Measurements from ENCODE around the gene ORMDL2.

ORMDL2 gene

DNA sequence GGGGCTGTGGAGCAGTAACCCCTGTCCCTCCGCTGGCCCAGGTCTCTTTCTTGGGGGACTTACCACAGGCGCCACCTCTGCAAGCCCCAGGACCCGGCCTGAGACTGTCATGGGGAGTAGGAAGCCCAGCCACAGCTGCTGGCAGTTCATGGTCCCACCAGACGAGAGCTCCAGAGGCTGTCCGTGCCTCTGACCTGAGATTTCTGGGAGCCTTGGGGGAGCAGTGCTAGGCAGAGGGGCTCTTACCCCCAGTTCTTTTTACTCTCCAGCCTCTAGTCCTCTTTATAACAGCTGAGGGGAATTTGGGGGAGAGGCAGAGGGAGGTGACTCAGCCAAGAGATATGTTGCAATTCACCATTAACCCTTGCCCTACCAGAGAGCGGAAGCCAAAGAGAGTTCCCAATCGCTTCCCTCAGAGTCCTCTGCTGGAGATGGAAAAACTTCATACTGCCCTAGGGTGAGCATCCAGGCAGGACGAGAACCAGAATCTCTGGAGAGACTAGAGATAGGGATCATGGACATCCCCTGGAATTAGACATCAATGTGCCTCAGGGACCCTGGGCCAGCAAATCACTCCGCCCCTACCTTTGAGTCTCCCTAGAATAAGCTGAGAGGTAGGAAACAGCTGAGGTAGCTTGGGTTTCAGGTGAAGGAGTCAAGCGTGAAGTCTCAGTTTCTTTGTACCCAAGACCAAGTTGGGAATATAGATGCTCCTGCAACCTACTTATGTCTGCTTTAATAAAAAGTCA, 25.0 kb downstream of the ORMDL2 start, which contains the start of gene MMP19:
MMP19 (minus strand) TSS at position 256 of the 749 bp plus-strand sequence; CDS start at position 150, 106 bp downstream.
- no peak for DNase-seq (ENCODE audit: low spot score)

DNA sequence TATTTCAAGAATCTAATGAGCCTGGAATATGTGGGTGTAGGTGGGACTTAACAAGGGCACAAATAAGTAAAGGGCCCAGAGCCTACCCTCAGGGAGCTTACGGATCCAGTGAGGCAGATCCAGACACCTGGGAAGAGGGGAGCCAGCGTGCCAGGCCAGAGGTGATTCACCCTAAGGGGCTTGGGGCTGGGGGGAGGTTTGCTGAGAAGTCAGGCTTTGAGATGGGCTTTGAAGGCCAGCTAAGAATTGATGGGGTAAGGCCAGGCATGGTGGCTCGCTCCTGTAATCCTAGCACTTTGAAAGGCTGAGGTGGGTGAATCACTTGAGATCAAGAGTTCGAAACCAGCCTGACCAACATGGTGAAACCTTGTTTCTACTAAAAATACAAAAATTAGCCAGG, 25.6 kb downstream of the ORMDL2 start:
- H3K14ac ChIP-seq (ENCODE audit: low read length) = no peak overlapping the region
- H3K4me3 ChIP-seq (ENCODE audit: low read length in 2 of 2) = no peak overlapping the region
- no peak overlapping the region for H3K27ac ChIP-seq (replicated peaks; ENCODE audit: low read length)

More for the DNA sequence above, 25.0 kb downstream of the ORMDL2 start, which contains the start of gene MMP19:
- Histone ChIP-seq H4K91ac (ENCODE audit: low read depth, low read length, poor library complexity) (no peak within 1 kb of the TSS), H2BK120ac (ENCODE audit: low read depth, low read length) (no peak within 1 kb of the TSS), H3K79me1 (ENCODE audit: low read depth, low read length) (no peaks in the 10 kb centered on the region), H3K14ac (ENCODE audit: low read length) (peak within 1 kb of the TSS; percentile 13), H2BK12ac (ENCODE audit: low read length) (no peak within 1 kb of the TSS), H3K18ac (ENCODE audit: low read length) (peak within 1 kb of the TSS; percentile 17), H2AFZ (ENCODE audit: low read length) (peak within 1 kb of the TSS; percentile 43), H3K27me3 (ENCODE audit: control insufficient read depth in 3 of 3, insufficient read depth in 3 of 3, low read depth in 1 of 3, low read length in 3 of 3) (peaks cover 0 to 11% (median 0%) of the 10 kb centered on the region in 3 experiments), H2BK15ac (ENCODE audit: low read length) (no peak within 1 kb of the TSS), H3K36me3 (replicated peaks in 1 of 2; ENCODE audit: control insufficient read depth in 2 of 2, insufficient read depth in 2 of 2, low read length in 2 of 2) (no peaks in the 10 kb centered on the region), H3K9ac (ENCODE audit: low read depth, low read length, poor library complexity) (peak within 1 kb of the TSS; percentile 22), H2BK5ac (ENCODE audit: low read length) (no peak within 1 kb of the TSS), H3K9me3 (replicated peaks in 1 of 2; ENCODE audit: control insufficient read depth in 2 of 2, insufficient read depth in 1 of 2, low read depth in 1 of 2, low read length in 2 of 2) (peaks cover 0 to 5% of the 10 kb centered on the region in 2 donors), H3K27ac (replicated peaks; ENCODE audit: low read length) (no peak within 1 kb of the TSS), H3K23ac (ENCODE audit: low read depth, low read length, poor library complexity) (no peak within 1 kb of the TSS), H3K4me1 (ENCODE audit: control insufficient read depth in 2 of 2, insufficient read depth in 1 of 2, low read depth in 1 of 2, low read length in 2 of 2) (peaks cover 11 to 13% of the 10 kb centered on the region in 2 donors), H2AK5ac (ENCODE audit: low read depth, low read length) (no peak within 1 kb of the TSS), H4K8ac (ENCODE audit: low read depth, low read length) (no peak within 1 kb of the TSS), H3K4me3 (ENCODE audit: low read length in 2 of 2) (no peak within 1 kb of the TSS), H3K4ac (ENCODE audit: low read length) (no peak within 1 kb of the TSS), H3K4me2 (ENCODE audit: insufficient read depth, low read length, poor library complexity, severe bottlenecking) (no peak within 1 kb of the TSS)
- WGBS, 2 donors (ENCODE audit: extremely low coverage in 2 of 2, insufficient read length in 2 of 2, insufficient replicate concordance in 1 of 2) = no CpG with 5 or more reads among the region's 10 CpGs

GRCh38 chr12:55844961-55845360, 27.1 kb downstream of the ORMDL2 start:
- no peak overlapping the region for H2BK12ac ChIP-seq (ENCODE audit: low read length)
- no peaks in the 10 kb centered on the region for H3K36me3 ChIP-seq (replicated peaks in 1 of 2; ENCODE audit: control insufficient read depth in 2 of 2, insufficient read depth in 2 of 2, low read length in 2 of 2)
- no peak overlapping the region for H4K91ac ChIP-seq (ENCODE audit: low read depth, low read length, poor library complexity)
- no peak overlapping the region for H2BK15ac ChIP-seq (ENCODE audit: low read length)
- H3K27ac ChIP-seq (replicated peaks; ENCODE audit: low read length) = no peak overlapping the region
- H3K9ac ChIP-seq (ENCODE audit: low read depth, low read length, poor library complexity) = no peak overlapping the region
- H3K4me1 ChIP-seq (ENCODE audit: control insufficient read depth in 2 of 2, insufficient read depth in 1 of 2, low read depth in 1 of 2, low read length in 2 of 2) = peaks cover 12 to 15% of the 10 kb centered on the region in 2 donors
- no peaks in the 10 kb centered on the region for H3K79me1 ChIP-seq (ENCODE audit: low read depth, low read length)
- H2AFZ ChIP-seq (ENCODE audit: low read length) = no peak overlapping the region
- H2BK5ac ChIP-seq (ENCODE audit: low read length) = no peak overlapping the region
- H3K9me3 ChIP-seq (replicated peaks in 1 of 2; ENCODE audit: control insufficient read depth in 2 of 2, insufficient read depth in 1 of 2, low read depth in 1 of 2, low read length in 2 of 2) = peaks cover 0 to 5% of the 10 kb centered on the region in 2 donors
- peak overlapping the region; percentile 82 for H2BK120ac ChIP-seq (ENCODE audit: low read depth, low read length)
- no peak overlapping the region for H2AK5ac ChIP-seq (ENCODE audit: low read depth, low read length)
- peaks cover 0 to 11% (median 0%) of the 10 kb centered on the region in 3 experiments for H3K27me3 ChIP-seq (ENCODE audit: control insufficient read depth in 3 of 3, insufficient read depth in 3 of 3, low read depth in 1 of 3, low read length in 3 of 3)
- H3K18ac ChIP-seq (ENCODE audit: low read length) = no peak overlapping the region
- H4K8ac ChIP-seq (ENCODE audit: low read depth, low read length) = no peak overlapping the region
- no CpG with 5 or more reads among the region's 4 CpGs for WGBS, 2 donors (ENCODE audit: extremely low coverage in 2 of 2, insufficient read length in 2 of 2, insufficient replicate concordance in 1 of 2)
- no peak overlapping the region for H3K14ac ChIP-seq (ENCODE audit: low read length)
- DNase-seq (ENCODE audit: low spot score) = no peak
- no peak overlapping the region for H3K23ac ChIP-seq (ENCODE audit: low read depth, low read length, poor library complexity)
- no peak overlapping the region for H3K4me2 ChIP-seq (ENCODE audit: insufficient read depth, low read length, poor library complexity, severe bottlenecking)
- H3K4ac ChIP-seq (ENCODE audit: low read length) = no peak overlapping the region
- no peak overlapping the region for H3K4me3 ChIP-seq (ENCODE audit: low read length in 2 of 2)

More for the DNA sequence above, 25.6 kb downstream of the ORMDL2 start:
- no peak overlapping the region for H3K18ac ChIP-seq (ENCODE audit: low read length)
- H2BK12ac ChIP-seq (ENCODE audit: low read length) = no peak overlapping the region
- H3K36me3 ChIP-seq (replicated peaks in 1 of 2; ENCODE audit: control insufficient read depth in 2 of 2, insufficient read depth in 2 of 2, low read length in 2 of 2) = no peaks in the 10 kb centered on the region
- H2BK120ac ChIP-seq (ENCODE audit: low read depth, low read length) = no peak overlapping the region
- H4K8ac ChIP-seq (ENCODE audit: low read depth, low read length) = no peak overlapping the region
- H3K4ac ChIP-seq (ENCODE audit: low read length) = no peak overlapping the region
- DNase-seq (ENCODE audit: low spot score) = no peak
- no peaks in the 10 kb centered on the region for H3K79me1 ChIP-seq (ENCODE audit: low read depth, low read length)
- H3K27me3 ChIP-seq (ENCODE audit: control insufficient read depth in 3 of 3, insufficient read depth in 3 of 3, low read depth in 1 of 3, low read length in 3 of 3) = peaks cover 0 to 11% (median 0%) of the 10 kb centered on the region in 3 experiments
- no peak overlapping the region for H4K91ac ChIP-seq (ENCODE audit: low read depth, low read length, poor library complexity)
- no peak overlapping the region for H3K23ac ChIP-seq (ENCODE audit: low read depth, low read length, poor library complexity)
- peaks cover 13% of the 10 kb centered on the region in 2 donors for H3K4me1 ChIP-seq (ENCODE audit: control insufficient read depth in 2 of 2, insufficient read depth in 1 of 2, low read depth in 1 of 2, low read length in 2 of 2)
- H3K9ac ChIP-seq (ENCODE audit: low read depth, low read length, poor library complexity) = no peak overlapping the region
- H3K9me3 ChIP-seq (replicated peaks in 1 of 2; ENCODE audit: control insufficient read depth in 2 of 2, insufficient read depth in 1 of 2, low read depth in 1 of 2, low read length in 2 of 2) = peaks cover 0 to 5% of the 10 kb centered on the region in 2 donors
- H2AFZ ChIP-seq (ENCODE audit: low read length) = no peak overlapping the region
- H2AK5ac ChIP-seq (ENCODE audit: low read depth, low read length) = no peak overlapping the region
- no CpG with 5 or more reads among the region's 4 CpGs for WGBS, 2 donors (ENCODE audit: extremely low coverage in 2 of 2, insufficient read length in 2 of 2, insufficient replicate concordance in 1 of 2)
- H2BK15ac ChIP-seq (ENCODE audit: low read length) = no peak overlapping the region
- H2BK5ac ChIP-seq (ENCODE audit: low read length) = no peak overlapping the region
- no peak overlapping the region for H3K4me2 ChIP-seq (ENCODE audit: insufficient read depth, low read length, poor library complexity, severe bottlenecking)

DNA sequence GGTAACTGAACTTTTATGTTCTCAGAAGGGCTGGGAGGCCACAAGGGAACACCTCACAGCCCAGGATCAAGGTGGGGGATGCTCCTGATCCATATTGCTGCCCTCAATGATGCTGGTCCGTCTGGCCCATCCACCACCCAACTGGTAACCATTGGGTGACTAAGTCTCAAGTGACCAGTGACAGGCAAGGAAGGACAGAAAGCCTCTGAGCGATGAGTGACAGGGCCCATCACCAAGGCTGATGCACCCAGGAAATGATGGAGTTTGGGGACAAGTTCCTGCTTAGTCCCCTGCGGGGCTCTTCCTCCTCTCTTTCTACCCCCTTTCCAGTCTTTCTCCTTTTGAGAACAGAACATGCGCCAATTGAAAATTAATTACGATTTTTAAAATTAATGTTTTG, 27.5 kb downstream of the ORMDL2 start:
- DNase-seq (ENCODE audit: low spot score) = no peak
- Histone ChIP-seq H3K27me3 (ENCODE audit: control insufficient read depth in 3 of 3, insufficient read depth in 3 of 3, low read depth in 1 of 3, low read length in 3 of 3) (peaks cover 0 to 11% (median 0%) of the 10 kb centered on the region in 3 experiments), H2AFZ (ENCODE audit: low read length) (no peak overlapping the region), H2BK12ac (ENCODE audit: low read length) (no peak overlapping the region), H4K8ac (ENCODE audit: low read depth, low read length) (no peak overlapping the region), H2AK5ac (ENCODE audit: low read depth, low read length) (no peak overlapping the region), H3K9ac (ENCODE audit: low read depth, low read length, poor library complexity) (no peak overlapping the region), H3K36me3 (replicated peaks in 1 of 2; ENCODE audit: control insufficient read depth in 2 of 2, insufficient read depth in 2 of 2, low read length in 2 of 2) (no peaks in the 10 kb centered on the region), H2BK15ac (ENCODE audit: low read length) (no peak overlapping the region), H2BK120ac (ENCODE audit: low read depth, low read length) (peak overlapping the region; percentile 82), H3K4ac (ENCODE audit: low read length) (no peak overlapping the region), H3K79me1 (ENCODE audit: low read depth, low read length) (no peaks in the 10 kb centered on the region), H3K4me2 (ENCODE audit: insufficient read depth, low read length, poor library complexity, severe bottlenecking) (no peak overlapping the region), H3K14ac (ENCODE audit: low read length) (no peak overlapping the region), H4K91ac (ENCODE audit: low read depth, low read length, poor library complexity) (no peak overlapping the region), H3K27ac (replicated peaks; ENCODE audit: low read length) (no peak overlapping the region), H3K23ac (ENCODE audit: low read depth, low read length, poor library complexity) (no peak overlapping the region), H3K18ac (ENCODE audit: low read length) (peak overlapping the region; percentile 7), H3K4me3 (ENCODE audit: low read length in 2 of 2) (no peak overlapping the region), H3K4me1 (ENCODE audit: control insufficient read depth in 2 of 2, insufficient read depth in 1 of 2, low read depth in 1 of 2, low read length in 2 of 2) (peaks cover 16 to 19% of the 10 kb centered on the region in 2 donors), H3K9me3 (replicated peaks in 1 of 2; ENCODE audit: control insufficient read depth in 2 of 2, insufficient read depth in 1 of 2, low read depth in 1 of 2, low read length in 2 of 2) (peaks cover 0 to 5% of the 10 kb centered on the region in 2 donors), H2BK5ac (ENCODE audit: low read length) (no peak overlapping the region)
- WGBS, 2 donors (ENCODE audit: extremely low coverage in 2 of 2, insufficient read length in 2 of 2, insufficient replicate concordance in 1 of 2) = no CpG with 5 or more reads among the region's 5 CpGs
